ENCODE data around the gene AKIP1.

The AKIP1 gene

DNA sequence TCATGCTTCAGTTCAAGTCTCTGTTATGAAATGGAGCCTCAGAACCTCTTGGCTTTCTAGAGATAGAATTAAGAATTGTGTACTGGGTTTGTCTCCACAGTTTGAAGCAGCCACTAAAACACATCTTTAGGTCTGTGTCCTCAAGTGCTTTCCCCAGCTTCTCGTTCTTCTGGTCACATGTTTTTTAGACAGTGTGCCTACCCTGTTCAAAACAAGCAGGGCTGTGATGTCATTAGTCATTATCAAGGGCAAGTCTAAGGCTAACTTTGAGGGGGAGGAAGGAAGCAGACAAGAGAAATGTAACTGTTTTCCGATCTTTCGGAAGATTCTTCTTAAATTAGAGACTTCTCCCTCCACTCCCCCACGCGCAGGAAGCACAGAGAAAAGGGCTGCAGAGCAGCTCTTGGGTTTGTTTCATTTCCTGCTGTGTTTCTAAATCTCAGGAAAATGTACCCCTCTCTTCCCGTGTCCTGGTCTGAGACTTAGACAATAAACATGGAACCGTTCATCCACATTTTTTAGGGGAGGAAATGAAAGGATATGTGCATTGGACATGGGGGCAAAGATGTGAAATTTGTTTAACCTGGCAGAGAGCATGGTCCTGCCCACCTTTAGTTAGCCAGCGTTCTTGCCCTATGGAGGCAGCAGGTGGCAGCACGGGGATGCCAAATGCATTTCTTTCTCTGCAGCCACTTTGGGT is 3.1 kb downstream of the AKIP1 start:
- Histone ChIP-seq H3K79me2 (ENCODE audit: insufficient read depth, low read length) (peaks cover 36% of the 10 kb centered on the region), H3K9ac (ENCODE audit: low read depth, low read length) (peak overlapping the region; percentile 25; the same call in 1 of the 2 replicates), H2AFZ (ENCODE audit: low read depth, low read length) (0 out of 2 replicates have a peak overlapping the region, but pooled peaks have one; percentile 19), H3K4me3 (ENCODE audit: low read depth in 1 of 2, low read length in 2 of 2) (peak overlapping the region in 1 of 2 experiments; percentile 23; a peak in 1 of 4 replicates), H3K4me1 (ENCODE audit: insufficient read depth, low read length) (peaks cover 44% of the 10 kb centered on the region), H4K20me1 (ENCODE audit: insufficient read depth, low read length) (peaks cover 4% of the 10 kb centered on the region; the same call in 1 of the 2 replicates), H3K27ac (ENCODE audit: low read length) (peak overlapping the region; percentile 57; the same call in 1 of the 2 replicates), H3K9me3 (ENCODE audit: insufficient read depth, low read length, severe bottlenecking) (no peaks in the 10 kb centered on the region), H3K4me2 (ENCODE audit: insufficient read depth, low read length) (peak overlapping the region; percentile 51), H3K36me3 (ENCODE audit: insufficient read depth, low read length) (peaks cover 52% of the 10 kb centered on the region), H3K27me3 (ENCODE audit: insufficient read depth, low read length, poor library complexity) (no peaks in the 10 kb centered on the region)
- TF ChIP-seq, protein P1, sequence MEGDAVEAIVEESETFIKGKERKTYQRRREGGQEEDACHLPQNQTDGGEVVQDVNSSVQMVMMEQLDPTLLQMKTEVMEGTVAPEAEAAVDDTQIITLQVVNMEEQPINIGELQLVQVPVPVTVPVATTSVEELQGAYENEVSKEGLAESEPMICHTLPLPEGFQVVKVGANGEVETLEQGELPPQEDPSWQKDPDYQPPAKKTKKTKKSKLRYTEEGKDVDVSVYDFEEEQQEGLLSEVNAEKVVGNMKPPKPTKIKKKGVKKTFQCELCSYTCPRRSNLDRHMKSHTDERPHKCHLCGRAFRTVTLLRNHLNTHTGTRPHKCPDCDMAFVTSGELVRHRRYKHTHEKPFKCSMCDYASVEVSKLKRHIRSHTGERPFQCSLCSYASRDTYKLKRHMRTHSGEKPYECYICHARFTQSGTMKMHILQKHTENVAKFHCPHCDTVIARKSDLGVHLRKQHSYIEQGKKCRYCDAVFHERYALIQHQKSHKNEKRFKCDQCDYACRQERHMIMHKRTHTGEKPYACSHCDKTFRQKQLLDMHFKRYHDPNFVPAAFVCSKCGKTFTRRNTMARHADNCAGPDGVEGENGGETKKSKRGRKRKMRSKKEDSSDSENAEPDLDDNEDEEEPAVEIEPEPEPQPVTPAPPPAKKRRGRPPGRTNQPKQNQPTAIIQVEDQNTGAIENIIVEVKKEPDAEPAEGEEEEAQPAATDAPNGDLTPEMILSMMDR (IDR thresholded peaks at IDR 0.05; ENCODE audit: borderline replicate concordance, extremely low read depth, low read length, poor library complexity, severe bottlenecking), result peak; percentile 87
- TF ChIP-seq EZH2 (IDR thresholded peaks at IDR 0.05; ENCODE audit: borderline replicate concordance, low read depth, low read length, severe bottlenecking), result no peak
- peak; percentile 29; the same call in 2 of the 3 replicates for ATAC-seq (ENCODE audit: insufficient read depth, low read depth)
- peak; percentile 68 for DNase-seq

DNA sequence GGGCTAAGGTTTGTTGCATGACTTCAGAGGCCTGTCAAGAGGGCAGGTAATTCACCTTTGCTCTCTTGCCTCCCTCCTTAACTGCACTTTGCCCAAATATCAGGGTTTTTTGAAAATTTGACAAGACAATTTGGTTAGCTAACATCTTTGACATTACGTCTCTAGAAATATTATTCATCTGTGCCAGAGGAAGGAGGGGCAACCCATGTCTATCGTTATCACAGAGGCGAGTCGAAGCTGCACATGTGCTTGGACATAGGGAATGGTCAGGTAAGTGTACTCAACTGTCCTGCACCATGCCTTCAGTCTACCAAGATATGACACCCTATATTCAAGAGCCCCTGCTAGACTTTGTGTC is 3.7 kb downstream of the AKIP1 start:
- Histone ChIP-seq H3K36me3 (ENCODE audit: insufficient read depth, low read length) (peaks cover 56% of the 10 kb centered on the region), H4K20me1 (ENCODE audit: insufficient read depth, low read length) (peaks cover 4% of the 10 kb centered on the region; the same call in 1 of the 2 replicates), H3K27ac (ENCODE audit: low read length) (no peak overlapping the region), H3K79me2 (ENCODE audit: insufficient read depth, low read length) (peaks cover 36% of the 10 kb centered on the region), H3K9ac (ENCODE audit: low read depth, low read length) (no peak overlapping the region), H3K27me3 (ENCODE audit: insufficient read depth, low read length, poor library complexity) (no peaks in the 10 kb centered on the region), H3K4me1 (ENCODE audit: insufficient read depth, low read length) (peaks cover 40% of the 10 kb centered on the region), H2AFZ (ENCODE audit: low read depth, low read length) (no peak overlapping the region), H3K9me3 (ENCODE audit: insufficient read depth, low read length, severe bottlenecking) (no peaks in the 10 kb centered on the region), H3K4me2 (ENCODE audit: insufficient read depth, low read length) (peak overlapping the region; percentile 51), H3K4me3 (ENCODE audit: low read depth in 1 of 2, low read length in 2 of 2) (no peak overlapping the region)
- TF ChIP-seq, protein P1 (IDR thresholded peaks at IDR 0.05; ENCODE audit: borderline replicate concordance, extremely low read depth, low read length, poor library complexity, severe bottlenecking), result no peak
- TF ChIP-seq EZH2 (IDR thresholded peaks at IDR 0.05; ENCODE audit: borderline replicate concordance, low read depth, low read length, severe bottlenecking), result no peak
- ATAC-seq (ENCODE audit: insufficient read depth, low read depth), result no peak
- DNase-seq, result no peak

DNA sequence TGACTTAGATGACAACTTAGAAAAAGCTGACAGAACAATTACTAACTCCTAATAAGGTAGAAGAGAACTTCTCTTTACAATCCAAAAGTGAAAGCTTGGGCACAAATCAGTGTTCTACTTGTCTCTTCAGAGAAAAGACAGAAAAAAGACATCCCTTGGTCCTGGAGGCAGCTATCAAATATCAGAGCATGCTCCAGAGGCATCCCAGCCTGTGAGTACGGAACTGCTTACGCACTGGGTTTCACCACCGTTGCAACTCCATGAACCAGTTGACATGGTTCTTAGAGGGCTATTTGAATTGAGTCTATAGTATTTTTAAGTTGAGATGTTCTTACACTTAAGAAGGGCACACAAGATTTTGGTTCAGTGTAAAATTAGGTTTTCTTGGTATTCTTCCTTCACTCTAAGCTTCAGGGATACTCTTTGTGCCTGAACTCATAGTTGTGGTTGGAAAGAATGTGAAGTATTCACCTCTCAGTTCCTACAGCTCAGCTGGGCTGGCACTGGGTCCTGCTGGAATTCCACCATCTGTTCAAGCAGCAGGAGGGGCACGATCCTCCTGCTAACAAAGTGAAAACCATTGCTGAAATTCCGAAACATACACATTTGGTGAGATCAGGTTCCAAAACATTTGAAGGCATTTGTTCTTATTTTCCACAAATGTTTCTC is 6.3 kb downstream of the AKIP1 start:
- no peak overlapping the region for H3K27ac ChIP-seq (ENCODE audit: low read length)
- H3K4me2 ChIP-seq (ENCODE audit: insufficient read depth, low read length), result no peak overlapping the region
- TF ChIP-seq EZH2 (IDR thresholded peaks at IDR 0.05; ENCODE audit: borderline replicate concordance, low read depth, low read length, severe bottlenecking), result no peak
- TF ChIP-seq, protein P1 (IDR thresholded peaks at IDR 0.05; ENCODE audit: borderline replicate concordance, extremely low read depth, low read length, poor library complexity, severe bottlenecking), result no peak
- H3K79me2 ChIP-seq (ENCODE audit: insufficient read depth, low read length), result peaks cover 25% of the 10 kb centered on the region
- no peak overlapping the region for H2AFZ ChIP-seq (ENCODE audit: low read depth, low read length)
- no peaks in the 10 kb centered on the region for H3K9me3 ChIP-seq (ENCODE audit: insufficient read depth, low read length, severe bottlenecking)
- peaks cover 27% of the 10 kb centered on the region for H3K4me1 ChIP-seq (ENCODE audit: insufficient read depth, low read length)
- peaks cover 4% of the 10 kb centered on the region; the same call in 1 of the 2 replicates for H4K20me1 ChIP-seq (ENCODE audit: insufficient read depth, low read length)
- no peaks in the 10 kb centered on the region for H3K27me3 ChIP-seq (ENCODE audit: insufficient read depth, low read length, poor library complexity)
- no peak overlapping the region for H3K4me3 ChIP-seq (ENCODE audit: low read depth in 1 of 2, low read length in 2 of 2)
- peaks cover 78% of the 10 kb centered on the region for H3K36me3 ChIP-seq (ENCODE audit: insufficient read depth, low read length)
- DNase-seq (no peak), ATAC-seq (ENCODE audit: insufficient read depth, low read depth) (no peak)
- no peak overlapping the region for H3K9ac ChIP-seq (ENCODE audit: low read depth, low read length)

Data from DND-41 (cell line).